ACC112 (cell line): Measurements from ENCODE around the gene MAGEA2.
"Not testable (repeated sequence)": the region's sequence is repeated elsewhere in the genome, so short reads cannot be mapped to it uniquely, and the experiment has no call there.

Experiments used
- H2AFZ ChIP-seq: fragments of 200-600 bp; sonication (generic); one replicate; pipeline ENCODE4 v1.6.0; 2017; ENCODE audit warnings: antibody characterized with exemption, low read length; ENCODE audit not compliant: unreplicated experiment
- H3K27ac ChIP-seq: fragments of 200-600 bp; sonication (generic); 2 replicates; pipeline ENCODE4 v1.5.1; 2014; ENCODE audit warnings: low read depth, mild to moderate bottlenecking, antibody characterized with exemption, low read length, moderate library complexity
- H3K27me3 ChIP-seq: fragments of 200-600 bp; sonication (generic); 2 replicates; pipeline ENCODE4 v1.6.1; 2014; ENCODE audit warnings: mild to moderate bottlenecking, antibody characterized with exemption, low read length, moderate library complexity, mixed read lengths; ENCODE audit not compliant: insufficient read depth
- H3K36me3 ChIP-seq: fragments of 200-600 bp; sonication (generic); 2 replicates; pipeline ENCODE4 v1.6.1; 2016; ENCODE audit warnings: mild to moderate bottlenecking, antibody characterized with exemption, low read length, moderate library complexity, mixed read lengths; ENCODE audit not compliant: insufficient read depth
- H3K4me1 ChIP-seq: fragments of 200-600 bp; sonication (generic); one replicate; pipeline ENCODE4 v1.6.1; 2016; ENCODE audit warnings: low read length, mixed read lengths; ENCODE audit not compliant: insufficient read depth, unreplicated experiment, control insufficient read depth
- H3K4me3 ChIP-seq: fragments of 200-600 bp; sonication (generic); 2 replicates; pipeline ENCODE4 v1.5.1; 2014; ENCODE audit warnings: mild to moderate bottlenecking, low read depth, low read length
- H3K79me2 ChIP-seq: fragments of 200-600 bp; sonication (generic); one replicate; pipeline ENCODE4 v1.6.0; 2016; ENCODE audit warnings: low read length; ENCODE audit not compliant: control insufficient read depth, unreplicated experiment, insufficient read depth

The MAGEA2 gene

GRCh38 chrX:152736528-152736927 is 17.1 kb downstream of the MAGEA2 start:
- not testable (repeated sequence) for H3K27me3 ChIP-seq, H3K4me3 ChIP-seq, H3K79me2 ChIP-seq, H3K27ac ChIP-seq, H3K36me3 ChIP-seq, H3K4me1 ChIP-seq, H2AFZ ChIP-seq

GRCh38 chrX:152735860-152736511 is 17.7 kb downstream of the MAGEA2 start:
- Histone ChIP-seq H3K27me3 (no peaks in the 10 kb centered on the region), H2AFZ (no peak overlapping the region), H3K4me1 (no peaks in the 10 kb centered on the region), H3K4me3 (no peak overlapping the region), H3K36me3 (no peaks in the 10 kb centered on the region), H3K27ac (no peak overlapping the region), H3K79me2 (no peaks in the 10 kb centered on the region)

- Histone ChIP-seq H3K27me3 (no peaks in the 10 kb centered on the region), H3K4me1 (no peaks in the 10 kb centered on the region), H3K79me2 (no peaks in the 10 kb centered on the region), H3K36me3 (no peaks in the 10 kb centered on the region), H2AFZ (no peak overlapping the region), H3K27ac (no peak overlapping the region), H3K4me3 (no peak overlapping the region)
Observed at GRCh38 chrX:152735101-152735500, 18.5 kb downstream of the MAGEA2 start.

- H3K4me3 ChIP-seq, H3K79me2 ChIP-seq, H3K27ac ChIP-seq, H2AFZ ChIP-seq, H3K27me3 ChIP-seq, H3K4me1 ChIP-seq, H3K36me3 ChIP-seq: not testable (repeated sequence)
Observed at GRCh38 chrX:152734143-152734858, 19.3 kb downstream of the MAGEA2 start.

- no peaks in the 10 kb centered on the region for H3K4me1 ChIP-seq
- no peaks in the 10 kb centered on the region for H3K36me3 ChIP-seq
- H3K27me3 ChIP-seq = no peaks in the 10 kb centered on the region
- H3K27ac ChIP-seq = no peak within 1 kb of the TSS
- no peaks in the 10 kb centered on the region for H3K79me2 ChIP-seq
- no peak within 1 kb of the TSS for H3K4me3 ChIP-seq
- H2AFZ ChIP-seq = no peak within 1 kb of the TSS
Observed at GRCh38 chrX:152733261-152733975, 20.2 kb downstream of the MAGEA2 start, which contains the start of the genes CSAG1 and MAGEA12. Gene CSAG1, minus strand, starts transcription at chrX:152733721. Its CDS starts 1,261 bp downstream, at chrX:152732460. Gene MAGEA12, plus strand, starts transcription at chrX:152733757. Its CDS starts 2,405 bp downstream, at chrX:152736162.

GRCh38 chrX:152725409-152725808 is 28.2 kb downstream of the MAGEA2 start:
- no peaks in the 10 kb centered on the region for H3K79me2 ChIP-seq
- no peaks in the 10 kb centered on the region for H3K4me1 ChIP-seq
- H3K27me3 ChIP-seq = no peaks in the 10 kb centered on the region
- H2AFZ ChIP-seq = no peak overlapping the region
- H3K36me3 ChIP-seq = no peaks in the 10 kb centered on the region
- no peak overlapping the region for H3K27ac ChIP-seq
- no peak overlapping the region for H3K4me3 ChIP-seq

- H2AFZ ChIP-seq, H3K4me1 ChIP-seq, H3K79me2 ChIP-seq, H3K27ac ChIP-seq, H3K4me3 ChIP-seq, H3K27me3 ChIP-seq, H3K36me3 ChIP-seq: not testable (repeated sequence)
Observed at GRCh38 chrX:152713815-152714787, 39.5 kb downstream of the MAGEA2 start, which contains the start of gene MAGEA2B. Gene MAGEA2B, plus strand, starts transcription at chrX:152714628. Its CDS starts 2,479 bp downstream, at chrX:152717107.

GRCh38 chrX:152713195-152713594 is 40.4 kb downstream of the MAGEA2 start:
- not testable (repeated sequence) for H3K4me3 ChIP-seq, H3K27ac ChIP-seq

GRCh38 chrX:152709173-152709572 is 44.5 kb downstream of the MAGEA2 start, which contains the start of gene CSAG2:
Gene CSAG2, minus strand, starts transcription at chrX:152709273. Its CDS starts 161 bp downstream, at chrX:152709112.
- H3K27me3 ChIP-seq, H3K4me3 ChIP-seq, H3K4me1 ChIP-seq, H2AFZ ChIP-seq, H3K27ac ChIP-seq, H3K36me3 ChIP-seq, H3K79me2 ChIP-seq: not testable (repeated sequence)

More at GRCh38 chrX:152713195-152713594, 40.4 kb downstream of the MAGEA2 start:
- H2AFZ ChIP-seq, H3K79me2 ChIP-seq, H3K27me3 ChIP-seq, H3K36me3 ChIP-seq, H3K4me1 ChIP-seq: not testable (repeated sequence)

- H3K4me3 ChIP-seq, H2AFZ ChIP-seq, H3K36me3 ChIP-seq, H3K27ac ChIP-seq, H3K4me1 ChIP-seq, H3K27me3 ChIP-seq, H3K79me2 ChIP-seq: not testable (repeated sequence)
Observed at GRCh38 chrX:152706500-152706899, 47.1 kb downstream of the MAGEA2 start.
